Vagina (tissue), 2 donors: ENCODE results near the gene MGAT5. TPM values are rescaled to one million over a fixed set of nuclear protein-coding genes. Genes with fewer than 3 reads are reported as not detected.

ENCODE experiments used
- DNase-seq, 2 donors: peaks; one replicate each; pipeline ENCODE4 v3.0.0-alpha.2; 2017; ENCODE audit errors: extremely low spot score in 2 of 2
- H3K27ac ChIP-seq: fragments of 200-600 bp; sonication (generic); one replicate; pipeline ENCODE4 v1.5.1; 2019
- H3K27me3 ChIP-seq: fragments of 200-600 bp; sonication (generic); one replicate; pipeline ENCODE4 v1.5.1; 2019
- H3K36me3 ChIP-seq, 2 donors: fragments of 200-600 bp; sonication (generic); one replicate each; pipeline ENCODE4 v1.5.1; 2017 to 2019
- H3K4me1 ChIP-seq: fragments of 200-600 bp; sonication (generic); one replicate; pipeline ENCODE4 v1.5.1; 2019
- H3K4me3 ChIP-seq, 2 donors: fragments of 200-600 bp; sonication (generic); 1 replicate in 1 of 2; 2 replicates in 1 of 2; pipeline ENCODE4 v1.5.1; 2016 to 2019
- H3K9me3 ChIP-seq: fragments of 200-600 bp; sonication (generic); one replicate; pipeline ENCODE4 v1.5.1; 2019
- CTCF ChIP-seq, 3 experiments: fragments of 450-650 bp in 2 of 3; fragments of 200-600 bp in 1 of 3; sonication (generic) in 1 of 3; IDR thresholded peaks; one replicate each; pipeline ENCODE4 v1.5.1; 2017 to 2019; ENCODE audit warnings: antibody characterized with exemption in 3 of 3, mild to moderate bottlenecking in 2 of 3, moderate library complexity in 2 of 3
- POLR2A ChIP-seq, 2 donors: fragments of 450-650 bp; IDR thresholded peaks; one replicate each; pipeline ENCODE4 v1.6.1; 2017; ENCODE audit warnings: antibody characterized with exemption in 2 of 2, mild to moderate bottlenecking in 2 of 2, moderate library complexity in 2 of 2
- POLR2AphosphoS5 ChIP-seq, 2 donors: sonication (generic); formaldehyde crosslinking; IDR thresholded peaks; one replicate each; pipeline ENCODE4 v1.9.0; 2017; ENCODE audit warnings: antibody characterized with exemption in 2 of 2, mild to moderate bottlenecking in 2 of 2, low read depth in 1 of 2; ENCODE audit not compliant: insufficient read depth in 1 of 2
- intact Hi-C: fragments of 100-400 bp; cut with DNase I; formaldehyde crosslinking; loops from one replicate; pipeline ENCODE4 v1.15.1; 2023
- total RNA-seq: library from RNA; depleted of rRNA; stranded (reverse); fragments of >200 nt; gene quantifications from one replicate; pipeline ENCODE4 v1.2.3, GENCODE V29; 2016

Gene MGAT5
- total RNA-seq, 1 donor from 2014 or later, result 16.7 TPM

GRCh38 chr2:134280231-134280630 is 26.4 kb downstream of the MGAT5 start:
- DNase-seq, result no peak
- Histone ChIP-seq H3K36me3 (no peaks in the 10 kb centered on the region), H3K27me3 (no peaks in the 10 kb centered on the region), H3K9me3 (no peaks in the 10 kb centered on the region), H3K27ac (no peak overlapping the region), H3K4me3 (no peak overlapping the region), H3K4me1 (no peaks in the 10 kb centered on the region)
- TF ChIP-seq POLR2A (IDR thresholded peaks at IDR 0.05), result no peak
- no peak for TF ChIP-seq POLR2AphosphoS5 (IDR thresholded peaks at IDR 0.05; ENCODE audit: insufficient read depth in 1 of 2, low read depth in 1 of 2)
- TF ChIP-seq CTCF (IDR thresholded peaks at IDR 0.05), result no peak
- intact Hi-C loops, result no loop called here

GRCh38 chr2:134280726-134281125 is 26.9 kb downstream of the MGAT5 start:
- H3K36me3 ChIP-seq, result no peaks in the 10 kb centered on the region
- no peak overlapping the region for H3K27ac ChIP-seq
- no peak for TF ChIP-seq CTCF (IDR thresholded peaks at IDR 0.05)
- no peak for TF ChIP-seq POLR2A (IDR thresholded peaks at IDR 0.05)
- TF ChIP-seq POLR2AphosphoS5 (IDR thresholded peaks at IDR 0.05; ENCODE audit: insufficient read depth in 1 of 2, low read depth in 1 of 2), result no peak
- H3K4me3 ChIP-seq, result no peak overlapping the region
- H3K9me3 ChIP-seq, result no peaks in the 10 kb centered on the region
- H3K4me1 ChIP-seq, result no peaks in the 10 kb centered on the region
- DNase-seq, result no peak
- H3K27me3 ChIP-seq, result no peaks in the 10 kb centered on the region
- intact Hi-C loops, result no loop called here

GRCh38 chr2:134281815-134282419 is 28.0 kb downstream of the MGAT5 start:
- Histone ChIP-seq H3K36me3 (no peaks in the 10 kb centered on the region), H3K4me3 (no peak overlapping the region), H3K27ac (no peak overlapping the region), H3K4me1 (no peaks in the 10 kb centered on the region), H3K9me3 (no peaks in the 10 kb centered on the region), H3K27me3 (no peaks in the 10 kb centered on the region)
- TF ChIP-seq CTCF (IDR thresholded peaks at IDR 0.05), result no peak
- no peak for DNase-seq
- intact Hi-C loops, result no loop called here

- DNase-seq, result no peak
- no peak overlapping the region for H3K27ac ChIP-seq
- intact Hi-C loops, result no loop called here
- no peaks in the 10 kb centered on the region for H3K9me3 ChIP-seq
- no peak overlapping the region for H3K4me3 ChIP-seq
- no peaks in the 10 kb centered on the region for H3K27me3 ChIP-seq
- TF ChIP-seq POLR2A (IDR thresholded peaks at IDR 0.05) (no peak), POLR2AphosphoS5 (IDR thresholded peaks at IDR 0.05; ENCODE audit: insufficient read depth in 1 of 2, low read depth in 1 of 2) (no peak), CTCF (IDR thresholded peaks at IDR 0.05) (no peak)
- no peaks in the 10 kb centered on the region for H3K4me1 ChIP-seq
- H3K36me3 ChIP-seq, result no peaks in the 10 kb centered on the region
Observed at GRCh38 chr2:134282629-134283400, 28.9 kb downstream of the MGAT5 start.

GRCh38 chr2:134283661-134284060 is 29.8 kb downstream of the MGAT5 start:
- Histone ChIP-seq H3K27me3 (no peaks in the 10 kb centered on the region), H3K9me3 (no peaks in the 10 kb centered on the region), H3K27ac (no peak overlapping the region), H3K4me1 (no peaks in the 10 kb centered on the region), H3K4me3 (no peak overlapping the region), H3K36me3 (no peaks in the 10 kb centered on the region)
- no peak for DNase-seq
- intact Hi-C loops, result no loop called here
- no peak for TF ChIP-seq POLR2AphosphoS5 (IDR thresholded peaks at IDR 0.05; ENCODE audit: insufficient read depth in 1 of 2, low read depth in 1 of 2)
- TF ChIP-seq CTCF (IDR thresholded peaks at IDR 0.05), result no peak
- TF ChIP-seq POLR2A (IDR thresholded peaks at IDR 0.05), result no peak
